OCI-LY1 (cell line): ENCODE measurements around the gene TMEM63B.

ENCODE experiments used
- H2AFZ ChIP-seq: fragments of 200-600 bp; sonication (generic), shearing (Covaris generic); 2 replicates; pipeline ENCODE4 v1.6.0; 2014; ENCODE audit warnings: antibody characterized with exemption, mild to moderate bottlenecking, low read length
- H3F3A ChIP-seq: fragments of 200-600 bp; sonication (generic), shearing (Covaris generic); 2 replicates; pipeline ENCODE4 v1.6.0; 2014; ENCODE audit warnings: mild to moderate bottlenecking, antibody characterized with exemption, low read length, moderate library complexity; ENCODE audit not compliant: insufficient read depth
- H3K27ac ChIP-seq: fragments of 200-600 bp; sonication (generic); 2 replicates; pipeline ENCODE4 v1.5.1; 2014; ENCODE audit warnings: low read length, mixed run types, mild to moderate bottlenecking, low read depth; ENCODE audit not compliant: poor library complexity, severe bottlenecking
- H3K27me3 ChIP-seq: fragments of 200-600 bp; sonication (generic); 2 replicates; pipeline ENCODE4 v1.6.0; 2014; ENCODE audit warnings: antibody characterized with exemption, mild to moderate bottlenecking, low read length, moderate library complexity; ENCODE audit not compliant: insufficient read depth
- H3K36me3 ChIP-seq: fragments of 200-600 bp; sonication (generic); 2 replicates; pipeline ENCODE4 v1.6.1; 2014; ENCODE audit warnings: mild to moderate bottlenecking, antibody characterized with exemption, low read length, moderate library complexity, mixed read lengths; ENCODE audit not compliant: insufficient read depth
- H3K4me1 ChIP-seq: fragments of 200-600 bp; sonication (generic); 2 replicates; pipeline ENCODE4 v1.5.1; 2014; ENCODE audit warnings: mild to moderate bottlenecking, low read length, moderate library complexity; ENCODE audit not compliant: insufficient read depth, severe bottlenecking
- H3K4me2 ChIP-seq: fragments of 200-600 bp; sonication (generic), shearing (Covaris generic); 2 replicates; pipeline ENCODE4 v1.6.1; 2014; ENCODE audit warnings: low read length
- H3K4me3 ChIP-seq: fragments of 200-600 bp; sonication (generic); 2 replicates; pipeline ENCODE4 v1.5.1; 2014; ENCODE audit warnings: low read length, low read depth, mild to moderate bottlenecking, mixed read lengths; ENCODE audit not compliant: poor library complexity, severe bottlenecking
- H3K79me2 ChIP-seq: fragments of 200-600 bp; shearing (Covaris generic); 2 replicates; pipeline ENCODE4 v1.6.1; 2016; ENCODE audit warnings: mixed run types, low read length, mixed read lengths; ENCODE audit not compliant: insufficient read depth
- H3K9ac ChIP-seq: fragments of 200-600 bp; sonication (generic), shearing (Covaris generic); 2 replicates; pipeline ENCODE4 v1.6.1; 2014; ENCODE audit warnings: mild to moderate bottlenecking, low read length, mixed read lengths
- H3K9me2 ChIP-seq: fragments of 200-600 bp; sonication (generic), shearing (Covaris generic); 2 replicates; pipeline ENCODE4 v1.6.1; 2014; ENCODE audit warnings: low read depth, mild to moderate bottlenecking, low read length, mixed read lengths
- H3K9me3 ChIP-seq: fragments of 200-600 bp; shearing (Covaris generic); 2 replicates; pipeline ENCODE4 v1.6.1; 2014; ENCODE audit warnings: low read length, mixed read lengths
- H4K20me1 ChIP-seq: fragments of 200-600 bp; sonication (generic), shearing (Covaris generic); 2 replicates; pipeline ENCODE4 v1.6.0; 2016; ENCODE audit warnings: mild to moderate bottlenecking, low read length; ENCODE audit not compliant: insufficient read depth
- EZH2 ChIP-seq: fragments of 200-600 bp; sonication (generic), shearing (Covaris generic); IDR thresholded peaks from 2 replicates; pipeline ENCODE4 v1.8.0; 2017; ENCODE audit warnings: borderline replicate concordance, mixed run types, mild to moderate bottlenecking, antibody characterized with exemption, low read length, moderate library complexity, mixed read lengths
- TF ChIP-seq, protein P1 (sequence below): fragments of 200-600 bp; sonication (generic), shearing (Covaris generic); IDR thresholded peaks from 2 replicates; pipeline ENCODE4 v1.5.1; 2017; ENCODE audit warnings: mild to moderate bottlenecking, antibody characterized with exemption, low read length, moderate library complexity, mixed read lengths

Gene TMEM63B

GRCh38 chr6:44185953-44186634, 58.7 kb downstream of the TMEM63B start:
- Histone ChIP-seq H3K36me3 (no peaks in the 10 kb centered on the region), H3K4me3 (no peak overlapping the region), H2AFZ (no peak overlapping the region), H3K4me2 (no peak overlapping the region), H3K79me2 (no peaks in the 10 kb centered on the region), H4K20me1 (no peaks in the 10 kb centered on the region), H3K27me3 (peaks cover 7% of the 10 kb centered on the region; the same call in 1 of the 2 replicates), H3K9me3 (no peaks in the 10 kb centered on the region), H3F3A (no peaks in the 10 kb centered on the region), H3K9ac (no peak overlapping the region), H3K9me2 (no peaks in the 10 kb centered on the region), H3K4me1 (no peaks in the 10 kb centered on the region), H3K27ac (no peak overlapping the region)
- no peak for TF ChIP-seq EZH2
- TF ChIP-seq, protein P1, sequence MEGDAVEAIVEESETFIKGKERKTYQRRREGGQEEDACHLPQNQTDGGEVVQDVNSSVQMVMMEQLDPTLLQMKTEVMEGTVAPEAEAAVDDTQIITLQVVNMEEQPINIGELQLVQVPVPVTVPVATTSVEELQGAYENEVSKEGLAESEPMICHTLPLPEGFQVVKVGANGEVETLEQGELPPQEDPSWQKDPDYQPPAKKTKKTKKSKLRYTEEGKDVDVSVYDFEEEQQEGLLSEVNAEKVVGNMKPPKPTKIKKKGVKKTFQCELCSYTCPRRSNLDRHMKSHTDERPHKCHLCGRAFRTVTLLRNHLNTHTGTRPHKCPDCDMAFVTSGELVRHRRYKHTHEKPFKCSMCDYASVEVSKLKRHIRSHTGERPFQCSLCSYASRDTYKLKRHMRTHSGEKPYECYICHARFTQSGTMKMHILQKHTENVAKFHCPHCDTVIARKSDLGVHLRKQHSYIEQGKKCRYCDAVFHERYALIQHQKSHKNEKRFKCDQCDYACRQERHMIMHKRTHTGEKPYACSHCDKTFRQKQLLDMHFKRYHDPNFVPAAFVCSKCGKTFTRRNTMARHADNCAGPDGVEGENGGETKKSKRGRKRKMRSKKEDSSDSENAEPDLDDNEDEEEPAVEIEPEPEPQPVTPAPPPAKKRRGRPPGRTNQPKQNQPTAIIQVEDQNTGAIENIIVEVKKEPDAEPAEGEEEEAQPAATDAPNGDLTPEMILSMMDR: no peak

DNA sequence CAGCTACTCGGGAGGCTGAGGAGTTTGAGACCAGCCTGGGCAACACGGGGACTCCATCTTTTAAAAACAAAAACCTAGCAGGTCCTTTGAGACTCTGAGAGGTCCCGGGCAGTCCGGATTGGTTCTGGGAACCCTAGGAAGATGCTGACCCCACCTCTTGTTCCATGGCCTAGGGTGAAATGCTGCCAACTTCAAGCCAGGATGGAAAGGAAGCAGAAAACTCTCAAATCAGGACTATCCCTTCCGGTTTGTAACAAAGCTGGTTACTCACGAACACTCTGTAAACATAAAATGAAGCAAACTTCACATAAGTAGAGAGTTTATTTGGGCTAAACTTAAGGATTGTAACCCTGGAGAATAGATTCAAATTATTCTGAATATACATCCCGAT, 59.3 kb downstream of the TMEM63B start:
- H3K36me3 ChIP-seq: no peaks in the 10 kb centered on the region
- H3K9ac ChIP-seq: no peak overlapping the region
- H3K79me2 ChIP-seq: no peaks in the 10 kb centered on the region
- no peaks in the 10 kb centered on the region for H3F3A ChIP-seq
- H4K20me1 ChIP-seq: no peaks in the 10 kb centered on the region
- no peak for TF ChIP-seq EZH2
- TF ChIP-seq, protein P1: no peak
- no peak overlapping the region for H3K4me3 ChIP-seq
- no peak overlapping the region for H3K4me2 ChIP-seq
- peaks cover 7% of the 10 kb centered on the region; the same call in 1 of the 2 replicates for H3K27me3 ChIP-seq
- H2AFZ ChIP-seq: no peak overlapping the region
- H3K27ac ChIP-seq: no peak overlapping the region
- H3K9me3 ChIP-seq: no peaks in the 10 kb centered on the region
- no peaks in the 10 kb centered on the region for H3K9me2 ChIP-seq
- H3K4me1 ChIP-seq: no peaks in the 10 kb centered on the region

GRCh38 chr6:44188819-44189218, 61.5 kb downstream of the TMEM63B start:
- Histone ChIP-seq H3K4me2 (no peak overlapping the region), H3K4me3 (no peak overlapping the region), H3K9me3 (no peaks in the 10 kb centered on the region), H4K20me1 (no peaks in the 10 kb centered on the region), H3K36me3 (no peaks in the 10 kb centered on the region), H3K9ac (no peak overlapping the region), H3K9me2 (no peaks in the 10 kb centered on the region), H3K27me3 (peaks cover 4% of the 10 kb centered on the region; the same call in 1 of the 2 replicates), H3K4me1 (peaks cover 9% of the 10 kb centered on the region), H3F3A (no peaks in the 10 kb centered on the region), H3K79me2 (no peaks in the 10 kb centered on the region), H2AFZ (no peak overlapping the region), H3K27ac (no peak overlapping the region)
- TF ChIP-seq, protein P1: no peak
- no peak for TF ChIP-seq EZH2
